ENCODE measurements around the gene STXBP5L.

GRCh38 chr3:121269389-121269788, 361.4 kb downstream of the STXBP5L start:
- TF ChIP-seq ZFP3 (CRISPR knock-in tag; IDR thresholded peaks at IDR 0.05) (no peak), PATZ1 (CRISPR knock-in tag; IDR thresholded peaks at IDR 0.05; ENCODE audit: borderline replicate concordance) (no peak), ZFP30 (CRISPR knock-in tag; IDR thresholded peaks at IDR 0.05) (no peak), OSR1 (CRISPR knock-in tag; IDR thresholded peaks at IDR 0.05) (no peak), GLIS3 (CRISPR knock-in tag; IDR thresholded peaks at IDR 0.05) (no peak), POU6F1 (CRISPR knock-in tag; IDR thresholded peaks at IDR 0.05; ENCODE audit: borderline replicate concordance, low read depth) (no peak), CREB5 (CRISPR knock-in tag; IDR thresholded peaks at IDR 0.05; ENCODE audit: low read depth) (no peak), ARNTL (CRISPR knock-in tag; IDR thresholded peaks at IDR 0.05; ENCODE audit: borderline replicate concordance, low read depth) (no peak), PPARA (CRISPR knock-in tag; IDR thresholded peaks at IDR 0.05; ENCODE audit: borderline replicate concordance) (no peak), ESRRG (CRISPR knock-in tag; IDR thresholded peaks at IDR 0.05) (no peak), TCF4 (CRISPR knock-in tag; IDR thresholded peaks at IDR 0.05; ENCODE audit: borderline replicate concordance) (no peak), BACH2 (CRISPR knock-in tag; IDR thresholded peaks at IDR 0.05; ENCODE audit: borderline replicate concordance) (no peak), ZNF8 (CRISPR knock-in tag; IDR thresholded peaks at IDR 0.05) (no peak)

Measured in SK-N-SH treated with all-trans-retinoic acid at 6 μM for 48 hours (cell line).